Suprapubic skin (tissue), 4 donors: ENCODE data around the gene CAMK4. TPM values are rescaled to one million over a fixed set of nuclear protein-coding genes. Genes with fewer than 3 reads are reported as not detected.

Experiments
- DNase-seq, 2 donors: peaks; one replicate each; pipeline ENCODE4 v3.0.0-alpha.2; 2019; ENCODE audit warnings: low spot score in 2 of 2
- H3K27ac ChIP-seq: fragments of 200-600 bp; sonication (generic); one replicate; pipeline ENCODE4 v1.5.1; 2019
- H3K27me3 ChIP-seq: fragments of 200-600 bp; sonication (generic); one replicate; pipeline ENCODE4 v1.5.1; 2019
- H3K36me3 ChIP-seq: fragments of 200-600 bp; sonication (generic); one replicate; pipeline ENCODE4 v1.5.1; 2019
- H3K4me1 ChIP-seq: fragments of 200-600 bp; sonication (generic); one replicate; pipeline ENCODE4 v1.5.1; 2019
- H3K4me3 ChIP-seq: fragments of 200-600 bp; sonication (generic); one replicate; pipeline ENCODE4 v1.5.1; 2019; ENCODE audit warnings: mild to moderate bottlenecking
- H3K9me3 ChIP-seq: fragments of 200-600 bp; sonication (generic); one replicate; pipeline ENCODE4 v1.5.1; 2019
- EP300 ChIP-seq: sonication (generic); formaldehyde crosslinking; IDR thresholded peaks from one replicate; pipeline ENCODE4 v1.6.1; 2017; ENCODE audit warnings: antibody characterized with exemption
- POLR2A ChIP-seq, 2 donors: fragments of 450-650 bp; IDR thresholded peaks; one replicate each; pipeline ENCODE4 v1.6.1; 2017; ENCODE audit warnings: antibody characterized with exemption in 2 of 2, mild to moderate bottlenecking in 2 of 2, moderate library complexity in 2 of 2
- POLR2AphosphoS5 ChIP-seq, 3 donors: sonication (generic); formaldehyde crosslinking; IDR thresholded peaks; one replicate each; pipeline ENCODE4 v1.6.1; 2017; ENCODE audit warnings: antibody characterized with exemption in 3 of 3
- WGBS: methylation state at CpG from one replicate; pipeline ENCODE4 v1.1.5; 2018; 5-methylcytosine and 5-hydroxymethylcytosine counted together
- total RNA-seq, 4 donors: library from RNA; depleted of rRNA; stranded (reverse); fragments of >200 nt; gene quantifications; one replicate each; pipeline ENCODE4 v1.1.0, GENCODE V29; 2016
- TF ChIP-seq, protein P1 (sequence below), 2 donors: fragments of 200-600 bp in 1 of 2; fragments of 450-650 bp in 1 of 2; sonication (generic) in 1 of 2; IDR thresholded peaks; one replicate each; pipeline ENCODE4 v1.5.1; 2016 to 2019; ENCODE audit warnings: antibody characterized with exemption in 2 of 2, mild to moderate bottlenecking in 1 of 2, moderate library complexity in 1 of 2

Gene CAMK4
- total RNA-seq, 4 donors from 2014 or later, result 0.05 to 2.6 (median 0.21) TPM; not detected in 1

DNA sequence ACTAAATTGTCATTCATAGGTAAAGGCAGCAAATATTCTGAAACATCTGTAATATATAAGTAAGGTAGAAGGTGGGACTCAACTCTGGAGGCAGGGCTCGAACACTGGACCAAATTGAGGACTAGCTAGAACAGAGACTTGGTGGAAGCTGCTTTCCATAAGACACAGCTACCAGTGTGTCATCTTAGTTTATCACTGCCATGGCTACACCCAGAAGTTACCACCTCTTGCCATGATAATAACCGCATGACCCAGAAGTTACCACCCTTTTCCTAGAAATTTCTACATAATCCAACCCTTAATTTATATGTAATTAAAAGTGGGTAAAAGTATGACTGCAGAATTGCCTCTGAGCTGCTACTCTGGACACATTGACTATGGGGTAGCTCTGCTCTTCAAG, 188.4 kb downstream of the CAMK4 start:
- TF ChIP-seq EP300 (no peak), POLR2AphosphoS5 (IDR thresholded peaks at IDR 0.05) (no peak), POLR2A (IDR thresholded peaks at IDR 0.05) (no peak)
- TF ChIP-seq, protein P1, sequence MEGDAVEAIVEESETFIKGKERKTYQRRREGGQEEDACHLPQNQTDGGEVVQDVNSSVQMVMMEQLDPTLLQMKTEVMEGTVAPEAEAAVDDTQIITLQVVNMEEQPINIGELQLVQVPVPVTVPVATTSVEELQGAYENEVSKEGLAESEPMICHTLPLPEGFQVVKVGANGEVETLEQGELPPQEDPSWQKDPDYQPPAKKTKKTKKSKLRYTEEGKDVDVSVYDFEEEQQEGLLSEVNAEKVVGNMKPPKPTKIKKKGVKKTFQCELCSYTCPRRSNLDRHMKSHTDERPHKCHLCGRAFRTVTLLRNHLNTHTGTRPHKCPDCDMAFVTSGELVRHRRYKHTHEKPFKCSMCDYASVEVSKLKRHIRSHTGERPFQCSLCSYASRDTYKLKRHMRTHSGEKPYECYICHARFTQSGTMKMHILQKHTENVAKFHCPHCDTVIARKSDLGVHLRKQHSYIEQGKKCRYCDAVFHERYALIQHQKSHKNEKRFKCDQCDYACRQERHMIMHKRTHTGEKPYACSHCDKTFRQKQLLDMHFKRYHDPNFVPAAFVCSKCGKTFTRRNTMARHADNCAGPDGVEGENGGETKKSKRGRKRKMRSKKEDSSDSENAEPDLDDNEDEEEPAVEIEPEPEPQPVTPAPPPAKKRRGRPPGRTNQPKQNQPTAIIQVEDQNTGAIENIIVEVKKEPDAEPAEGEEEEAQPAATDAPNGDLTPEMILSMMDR (IDR thresholded peaks at IDR 0.05), result no peak
- WGBS, result 89% methylated on average over 2 of the region's 2 CpGs

DNA sequence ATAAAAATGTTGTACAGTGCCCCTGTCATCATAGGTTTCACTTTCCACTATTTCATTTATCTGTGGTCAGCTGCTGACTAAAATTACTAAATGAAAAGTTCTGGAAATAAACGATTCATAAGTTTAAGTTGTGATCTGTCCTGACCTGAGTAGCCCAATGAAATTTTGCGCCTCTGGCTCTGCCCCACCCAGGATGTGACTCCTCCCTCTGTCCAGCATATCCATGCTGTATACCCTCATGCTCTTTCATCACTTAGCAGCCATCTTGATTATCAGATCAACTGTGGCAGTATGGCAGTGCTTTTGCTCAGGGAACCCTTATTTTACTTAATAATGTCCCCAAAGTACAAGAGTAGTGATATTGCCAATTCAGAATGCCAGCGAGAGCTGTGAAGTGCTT, 190.9 kb downstream of the CAMK4 start:
- Histone ChIP-seq H3K36me3 (no peaks in the 10 kb centered on the region), H3K27me3 (no peaks in the 10 kb centered on the region), H3K4me3 (no peak overlapping the region), H3K4me1 (no peaks in the 10 kb centered on the region), H3K27ac (no peak overlapping the region), H3K9me3 (no peaks in the 10 kb centered on the region)
- DNase-seq, result no peak
- TF ChIP-seq POLR2A (IDR thresholded peaks at IDR 0.05) (no peak), POLR2AphosphoS5 (IDR thresholded peaks at IDR 0.05) (no peak), EP300 (no peak)
- TF ChIP-seq, protein P1 (IDR thresholded peaks at IDR 0.05), result no peak
- 87% methylated on average over 3 of the region's 3 CpGs for WGBS

More for the DNA sequence above, 188.4 kb downstream of the CAMK4 start:
- no peaks in the 10 kb centered on the region for H3K36me3 ChIP-seq
- H3K9me3 ChIP-seq, result no peaks in the 10 kb centered on the region
- no peak overlapping the region for H3K27ac ChIP-seq
- H3K4me1 ChIP-seq, result no peaks in the 10 kb centered on the region
- no peak for DNase-seq
- H3K27me3 ChIP-seq, result no peaks in the 10 kb centered on the region
- no peak overlapping the region for H3K4me3 ChIP-seq

DNA sequence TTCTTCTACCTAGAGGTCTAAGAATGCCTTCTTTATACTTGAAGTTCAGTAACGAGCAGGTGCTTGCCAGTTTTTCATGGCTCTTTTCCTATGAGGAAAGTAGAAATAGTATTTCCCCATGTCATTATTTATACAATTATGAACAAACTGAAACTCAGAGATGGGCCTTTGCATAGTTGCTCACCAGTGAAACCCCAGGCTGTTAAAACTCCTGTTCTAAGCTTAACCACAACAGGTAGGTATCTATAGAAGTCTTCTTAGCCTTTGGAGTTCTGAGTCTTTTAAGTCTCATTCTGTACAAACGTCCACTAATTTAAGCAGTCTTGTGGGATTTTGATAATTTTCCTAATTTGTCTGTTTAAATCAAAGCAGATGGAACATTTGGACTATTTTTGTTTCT, 198.1 kb downstream of the CAMK4 start:
- no peaks in the 10 kb centered on the region for H3K4me1 ChIP-seq
- TF ChIP-seq, protein P1 (IDR thresholded peaks at IDR 0.05), result no peak
- TF ChIP-seq EP300 (no peak), POLR2A (IDR thresholded peaks at IDR 0.05) (no peak), POLR2AphosphoS5 (IDR thresholded peaks at IDR 0.05) (no peak)
- no peaks in the 10 kb centered on the region for H3K36me3 ChIP-seq
- no peak overlapping the region for H3K27ac ChIP-seq
- no peaks in the 10 kb centered on the region for H3K27me3 ChIP-seq
- no peak for DNase-seq
- no peaks in the 10 kb centered on the region for H3K9me3 ChIP-seq
- 64% methylated on average over 2 of the region's 2 CpGs for WGBS
- no peak overlapping the region for H3K4me3 ChIP-seq

DNA sequence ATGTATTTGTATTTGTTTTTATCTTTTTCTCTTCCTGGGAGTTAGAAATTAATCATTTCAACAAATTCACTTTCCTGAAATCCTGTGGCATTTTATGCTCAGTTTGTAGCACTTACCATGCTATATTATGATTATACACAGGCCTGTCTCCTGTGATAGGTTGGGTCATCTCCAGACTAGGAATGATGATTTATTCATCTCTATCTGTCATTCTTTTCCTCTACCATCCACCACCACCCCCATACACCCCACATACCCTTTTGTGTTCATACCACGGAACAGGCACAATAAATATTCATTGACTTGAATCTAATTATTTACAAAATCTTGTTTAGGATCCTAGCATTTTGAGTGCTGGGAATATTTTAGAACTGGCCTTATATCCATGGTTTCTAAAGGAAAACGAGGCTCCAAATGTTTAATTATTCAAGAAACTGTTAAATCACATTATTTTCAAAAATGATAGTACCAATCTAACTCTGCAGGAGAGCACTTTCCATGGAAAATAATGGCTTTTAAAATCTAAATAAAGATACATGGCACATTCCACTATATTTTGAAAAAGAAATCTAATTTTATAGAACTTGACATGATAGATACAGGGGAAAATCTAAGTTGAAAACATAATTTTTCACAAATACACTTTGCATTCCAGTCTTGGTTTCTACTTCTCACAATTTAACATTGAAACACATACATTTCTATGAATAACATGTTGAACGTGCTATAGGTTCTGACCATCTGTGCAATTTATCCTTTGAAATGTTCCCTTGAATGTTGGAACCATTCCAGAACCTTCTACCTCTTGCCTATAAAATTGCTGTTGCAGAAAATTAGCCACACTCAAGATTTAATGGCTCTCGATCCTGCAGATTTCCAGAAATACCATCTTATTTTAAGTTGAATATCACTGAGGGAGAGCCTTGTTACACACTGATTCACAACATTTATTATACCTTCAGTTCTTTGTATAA, 198.8 kb downstream of the CAMK4 start:
- 74% methylated on average over 4 of the region's 4 CpGs for WGBS
- H3K4me1 ChIP-seq, result no peaks in the 10 kb centered on the region

DNA sequence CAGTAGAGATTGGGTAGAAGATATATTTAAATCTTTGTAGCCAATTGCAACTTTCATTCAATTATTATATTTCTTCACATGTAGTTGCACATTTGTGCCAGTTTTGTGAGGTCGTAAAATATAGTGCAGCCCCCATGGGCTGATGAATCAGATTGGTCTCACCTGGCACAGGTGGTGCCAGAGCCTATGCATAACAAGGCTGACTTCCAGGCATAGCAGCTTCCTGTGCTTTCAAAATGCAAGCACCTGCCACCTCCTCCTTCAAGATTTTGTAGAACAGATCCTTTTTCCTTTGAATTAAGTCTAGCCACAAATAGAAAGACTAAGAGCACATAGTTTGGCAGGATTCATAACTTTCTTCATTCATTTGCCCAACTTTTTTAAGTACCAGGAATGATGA, 201.0 kb downstream of the CAMK4 start:
- Histone ChIP-seq H3K27ac (no peak overlapping the region), H3K36me3 (no peaks in the 10 kb centered on the region), H3K4me3 (no peak overlapping the region), H3K9me3 (no peaks in the 10 kb centered on the region), H3K4me1 (no peaks in the 10 kb centered on the region), H3K27me3 (no peaks in the 10 kb centered on the region)
- 48% methylated on average over 1 of the region's 1 CpG for WGBS
- no peak for DNase-seq
- TF ChIP-seq POLR2A (IDR thresholded peaks at IDR 0.05), result no peak
- no peak for TF ChIP-seq EP300
- no peak for TF ChIP-seq POLR2AphosphoS5 (IDR thresholded peaks at IDR 0.05)
- TF ChIP-seq, protein P1 (IDR thresholded peaks at IDR 0.05), result no peak

More for the DNA sequence above, 198.8 kb downstream of the CAMK4 start:
- H3K36me3 ChIP-seq, result no peaks in the 10 kb centered on the region
- H3K27me3 ChIP-seq, result no peaks in the 10 kb centered on the region
- TF ChIP-seq, protein P1 (IDR thresholded peaks at IDR 0.05), result no peak
- TF ChIP-seq POLR2AphosphoS5 (IDR thresholded peaks at IDR 0.05), result no peak
- TF ChIP-seq POLR2A (IDR thresholded peaks at IDR 0.05), result no peak
- no peak for TF ChIP-seq EP300
- no peak for DNase-seq
- no peaks in the 10 kb centered on the region for H3K9me3 ChIP-seq
- H3K4me3 ChIP-seq, result no peak overlapping the region
- no peak overlapping the region for H3K27ac ChIP-seq
